Measurements from ENCODE around the gene NADSYN1. TPM values are rescaled to one million over a fixed set of nuclear protein-coding genes. Genes with fewer than 3 reads are reported as not detected.

Gene NADSYN1
- total RNA-seq, 6 experiments from 2014 or later = 39.3 to 48.0 (median 46.7) TPM

DNA sequence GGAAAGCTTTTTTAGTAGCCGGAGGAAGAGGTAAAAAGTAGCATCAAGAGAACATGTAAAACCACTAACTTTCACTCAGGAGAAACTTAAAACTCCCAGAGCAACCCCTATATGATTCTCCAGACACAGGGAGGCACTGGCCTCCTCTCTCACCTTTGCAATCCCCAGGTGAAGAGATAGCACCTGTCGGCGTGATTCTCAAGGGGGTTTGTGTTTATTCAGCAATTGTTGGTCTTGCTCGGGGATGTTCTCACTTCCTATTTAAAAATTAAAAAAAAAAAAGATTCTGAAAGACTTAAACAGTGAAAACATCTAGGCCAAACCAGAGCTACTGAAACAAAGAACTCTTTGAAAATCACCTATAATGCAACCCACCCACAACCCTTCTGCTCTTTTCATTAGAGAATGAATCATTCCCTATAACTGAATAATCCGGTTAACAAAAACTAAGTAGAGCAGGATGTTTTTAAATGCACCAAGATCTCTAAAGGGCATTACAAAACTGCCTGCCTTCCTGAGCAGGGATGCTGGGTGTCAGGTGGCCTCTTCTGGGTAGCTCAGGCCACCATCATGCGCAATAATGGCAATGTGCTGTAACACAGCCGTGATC is 29.7 kb upstream of the NADSYN1 start:
- Mint-ChIP-seq H3K36me3 (ENCODE audit: low read depth) (no peaks in the 10 kb centered on the region), H3K4me1 (ENCODE audit: low read depth) (peaks cover 7% of the 10 kb centered on the region; the same call in 1 of the 2 replicates), H3K27me3 (ENCODE audit: insufficient read depth) (peaks cover 6% of the 10 kb centered on the region), H3K27ac (no peak overlapping the region), H3K9me3 (no peaks in the 10 kb centered on the region), H3K4me3 (no peak overlapping the region)
- no peak for DNase-seq
- TF ChIP-seq, protein P1, sequence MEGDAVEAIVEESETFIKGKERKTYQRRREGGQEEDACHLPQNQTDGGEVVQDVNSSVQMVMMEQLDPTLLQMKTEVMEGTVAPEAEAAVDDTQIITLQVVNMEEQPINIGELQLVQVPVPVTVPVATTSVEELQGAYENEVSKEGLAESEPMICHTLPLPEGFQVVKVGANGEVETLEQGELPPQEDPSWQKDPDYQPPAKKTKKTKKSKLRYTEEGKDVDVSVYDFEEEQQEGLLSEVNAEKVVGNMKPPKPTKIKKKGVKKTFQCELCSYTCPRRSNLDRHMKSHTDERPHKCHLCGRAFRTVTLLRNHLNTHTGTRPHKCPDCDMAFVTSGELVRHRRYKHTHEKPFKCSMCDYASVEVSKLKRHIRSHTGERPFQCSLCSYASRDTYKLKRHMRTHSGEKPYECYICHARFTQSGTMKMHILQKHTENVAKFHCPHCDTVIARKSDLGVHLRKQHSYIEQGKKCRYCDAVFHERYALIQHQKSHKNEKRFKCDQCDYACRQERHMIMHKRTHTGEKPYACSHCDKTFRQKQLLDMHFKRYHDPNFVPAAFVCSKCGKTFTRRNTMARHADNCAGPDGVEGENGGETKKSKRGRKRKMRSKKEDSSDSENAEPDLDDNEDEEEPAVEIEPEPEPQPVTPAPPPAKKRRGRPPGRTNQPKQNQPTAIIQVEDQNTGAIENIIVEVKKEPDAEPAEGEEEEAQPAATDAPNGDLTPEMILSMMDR (IDR thresholded peaks at IDR 0.05) = no peak

DNA sequence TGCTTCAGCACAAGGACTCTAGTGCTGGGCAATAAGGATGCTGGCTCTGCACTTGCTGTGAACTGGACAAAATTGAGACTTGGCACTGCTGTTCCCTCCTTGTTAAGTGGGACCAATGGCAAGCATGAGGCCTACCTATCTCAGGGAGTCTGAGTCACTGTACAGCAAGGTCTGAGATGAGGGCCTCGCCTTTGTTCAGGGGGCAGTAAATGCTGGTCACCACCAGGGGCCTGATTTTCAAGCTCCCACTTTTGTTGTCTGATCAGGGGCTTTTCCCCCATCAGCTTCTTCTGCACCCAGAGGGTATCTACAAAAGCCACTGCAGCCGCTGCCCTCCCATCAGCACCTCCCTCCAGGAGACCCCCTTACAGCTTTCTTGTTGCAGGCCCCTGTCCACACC is 27.6 kb upstream of the NADSYN1 start:
- H3K4me3 Mint-ChIP-seq = no peak overlapping the region
- H3K27me3 Mint-ChIP-seq (ENCODE audit: insufficient read depth) = peaks cover 11% of the 10 kb centered on the region
- peaks cover 7% of the 10 kb centered on the region; the same call in 1 of the 2 replicates for H3K4me1 Mint-ChIP-seq (ENCODE audit: low read depth)
- no peaks in the 10 kb centered on the region for H3K36me3 Mint-ChIP-seq (ENCODE audit: low read depth)
- no peak overlapping the region for H3K27ac Mint-ChIP-seq
- H3K9me3 Mint-ChIP-seq = no peaks in the 10 kb centered on the region
- TF ChIP-seq, protein P1 (IDR thresholded peaks at IDR 0.05) = peak; percentile 4; the same call in 1 of the 2 replicates
- DNase-seq = no peak

DNA sequence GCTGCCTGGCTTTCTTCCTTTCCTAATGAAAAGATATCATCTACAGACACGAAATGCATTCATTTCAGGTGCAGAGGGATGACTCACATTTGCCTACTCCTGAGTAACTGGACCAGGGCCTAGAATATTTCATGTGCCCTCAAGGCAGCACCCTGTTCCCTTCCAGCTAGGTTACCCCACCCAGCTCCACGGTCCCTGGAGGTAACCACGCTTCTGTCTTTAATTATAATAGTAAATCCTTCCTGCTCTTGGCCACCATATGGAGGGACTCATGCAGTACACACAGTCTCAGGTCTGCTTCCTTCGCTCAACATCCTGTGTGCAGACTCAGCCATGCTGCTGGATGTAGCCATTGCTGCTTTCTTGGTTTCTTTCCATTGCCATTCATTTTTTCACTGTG is 27.1 kb upstream of the NADSYN1 start:
- H3K27ac Mint-ChIP-seq = no peak overlapping the region
- H3K4me1 Mint-ChIP-seq (ENCODE audit: low read depth) = peaks cover 7% of the 10 kb centered on the region; the same call in 1 of the 2 replicates
- H3K36me3 Mint-ChIP-seq (ENCODE audit: low read depth) = no peaks in the 10 kb centered on the region
- H3K4me3 Mint-ChIP-seq = no peak overlapping the region
- no peaks in the 10 kb centered on the region for H3K9me3 Mint-ChIP-seq
- H3K27me3 Mint-ChIP-seq (ENCODE audit: insufficient read depth) = peaks cover 13% of the 10 kb centered on the region
- DNase-seq = no peak
- TF ChIP-seq, protein P1 (IDR thresholded peaks at IDR 0.05) = no peak

DNA sequence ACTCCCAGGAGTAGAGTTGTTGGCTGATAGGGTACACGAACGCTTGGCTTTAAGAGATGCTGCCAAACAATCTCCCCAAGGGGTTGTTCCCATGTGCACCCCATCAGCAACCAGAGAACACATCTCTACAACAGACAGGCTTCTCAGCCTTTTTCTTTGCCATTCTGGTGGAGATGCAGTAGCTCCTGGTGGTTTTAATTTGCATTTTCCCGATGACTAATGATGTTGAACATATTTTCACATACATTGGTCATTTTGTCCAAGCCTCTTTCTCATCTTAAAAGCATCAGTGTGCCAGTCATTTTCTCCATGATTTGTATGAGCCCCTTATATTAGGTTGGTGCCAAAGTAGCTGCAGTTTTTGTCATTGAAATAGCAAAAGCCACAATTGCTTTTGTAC is 26.6 kb upstream of the NADSYN1 start:
- H3K4me3 Mint-ChIP-seq = no peak overlapping the region
- H3K4me1 Mint-ChIP-seq (ENCODE audit: low read depth) = peaks cover 7% of the 10 kb centered on the region; the same call in 1 of the 2 replicates
- no peak overlapping the region for H3K27ac Mint-ChIP-seq
- H3K27me3 Mint-ChIP-seq (ENCODE audit: insufficient read depth) = peaks cover 13% of the 10 kb centered on the region
- TF ChIP-seq, protein P1 (IDR thresholded peaks at IDR 0.05) = no peak; the same call in 1 of the 2 replicates
- no peak for DNase-seq
- H3K9me3 Mint-ChIP-seq = no peaks in the 10 kb centered on the region
- no peaks in the 10 kb centered on the region for H3K36me3 Mint-ChIP-seq (ENCODE audit: low read depth)

DNA sequence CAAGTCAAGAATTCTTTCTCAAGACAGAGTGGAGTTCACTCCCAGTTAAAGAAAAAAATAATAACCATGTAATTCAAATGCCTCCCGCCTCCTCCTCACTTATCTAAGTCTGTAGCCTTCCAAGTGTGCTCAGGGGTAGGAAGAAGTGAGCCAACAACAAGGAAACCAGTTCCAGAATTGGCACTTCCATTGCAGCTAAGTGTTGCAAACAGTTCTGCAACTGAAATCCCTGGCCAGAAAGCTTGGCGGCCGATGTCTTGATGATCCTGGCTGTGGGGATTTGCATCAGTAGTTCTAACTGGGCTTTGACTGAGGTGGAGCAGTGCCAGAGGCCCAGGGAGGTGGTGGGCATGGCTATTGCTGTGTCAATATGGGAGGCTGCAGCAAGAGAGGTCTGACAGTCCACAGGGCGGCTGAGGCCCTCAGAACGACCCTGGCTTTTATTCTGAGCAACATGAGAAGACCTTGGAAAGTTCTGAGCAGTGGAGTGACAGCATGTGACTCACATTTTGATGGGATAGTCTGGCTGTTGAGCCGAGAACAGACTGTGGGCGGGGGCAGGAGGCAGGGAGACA is 24.1 kb upstream of the NADSYN1 start:
- Mint-ChIP-seq H3K9me3 (no peaks in the 10 kb centered on the region), H3K36me3 (ENCODE audit: low read depth) (no peaks in the 10 kb centered on the region), H3K4me3 (no peak overlapping the region), H3K27ac (no peak overlapping the region), H3K27me3 (ENCODE audit: insufficient read depth) (peaks cover 12% of the 10 kb centered on the region), H3K4me1 (ENCODE audit: low read depth) (peaks cover 7% of the 10 kb centered on the region; the same call in 1 of the 2 replicates)
- no peak for DNase-seq
- TF ChIP-seq, protein P1 (IDR thresholded peaks at IDR 0.05) = no peak
